Testis (tissue), 2 donors: ENCODE measurements around the gene SLC25A40.

Experiments used
- CTCF ChIP-seq, 3 experiments: fragments of 450-650 bp in 2 of 3; fragments of 200-600 bp in 1 of 3; sonication (generic) in 1 of 3; IDR thresholded peaks; one replicate each; pipeline ENCODE4 v1.5.1; 2016 to 2019; ENCODE audit warnings: antibody characterized with exemption in 3 of 3, mild to moderate bottlenecking in 2 of 3, moderate library complexity in 1 of 3
- POLR2A ChIP-seq: fragments of 450-650 bp; IDR thresholded peaks from one replicate; pipeline ENCODE4 v1.6.1; 2017; ENCODE audit warnings: antibody characterized with exemption, mild to moderate bottlenecking, moderate library complexity

DNA sequence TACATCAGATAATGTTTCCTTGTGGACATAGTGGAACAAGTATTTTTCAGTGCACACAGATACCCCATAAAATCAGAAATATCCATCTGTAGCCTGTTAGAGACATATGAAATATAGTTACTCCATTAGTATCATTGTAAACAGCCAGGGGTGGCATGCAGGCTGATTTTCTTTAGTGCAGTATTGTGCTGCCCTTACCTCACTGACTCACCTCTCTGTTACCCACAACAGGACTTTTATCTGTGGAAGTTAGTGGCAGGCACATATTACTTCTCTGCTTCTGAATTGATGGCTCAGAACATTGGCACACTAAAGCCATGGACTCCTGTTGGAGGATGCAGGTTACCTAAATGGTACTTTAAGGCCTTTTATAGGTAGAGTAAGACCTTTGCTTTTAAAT, 70.0 kb downstream of the SLC25A40 start:
- TF ChIP-seq CTCF (IDR thresholded peaks at IDR 0.05) (no peak), POLR2A (no peak)
